Activated CD4-positive, alpha-beta T cell treated with anti-CD3 and anti-CD28 coated beads, Interleukin-2, amount 10 ng/mL, durations not matched to agents 24 days and 14 days (primary cell): ENCODE results near the gene DIAPH3. TPM values are rescaled to one million over a fixed set of nuclear protein-coding genes. Genes with fewer than 3 reads are reported as not detected.

Experiments
- DNase-seq: peaks from one replicate; pipeline ENCODE4 v3.0.0; 2022
- H3K27ac Mint-ChIP-seq: one replicate; pipeline ENCODE4 v1.8.0; 2022; ENCODE audit warnings: mild to moderate bottlenecking, mixed read lengths
- H3K27me3 Mint-ChIP-seq: one replicate; pipeline ENCODE4 v1.8.0; 2022; ENCODE audit warnings: mixed read lengths
- H3K36me3 Mint-ChIP-seq: one replicate; pipeline ENCODE4 v1.8.0; 2022; ENCODE audit warnings: low read depth, mild to moderate bottlenecking, mixed read lengths
- H3K4me1 Mint-ChIP-seq: one replicate; pipeline ENCODE4 v1.8.0; 2021; ENCODE audit warnings: mixed read lengths
- H3K4me3 Mint-ChIP-seq: one replicate; pipeline ENCODE4 v1.8.0; 2022; ENCODE audit warnings: mild to moderate bottlenecking, moderate library complexity, mixed read lengths
- H3K9me3 Mint-ChIP-seq: one replicate; pipeline ENCODE4 v1.8.0; 2021; ENCODE audit warnings: mixed read lengths
- intact Hi-C: fragments of 100-400 bp; cut with micrococcal nuclease; formaldehyde crosslinking; loops from one replicate; pipeline ENCODE4 v1.15.1; 2023
- total RNA-seq: library from RNA; stranded (reverse); gene quantifications from 2 replicates; pipeline ENCODE4 v1.2.3, GENCODE V29; 2022

Gene DIAPH3
- total RNA-seq, 1 donor from 2014 or later, result 26.6 TPM

- H3K4me3 Mint-ChIP-seq, result no peak overlapping the region
- H3K27ac Mint-ChIP-seq, result no peak overlapping the region
- intact Hi-C loops, result no loop called here
- H3K27me3 Mint-ChIP-seq, result no peaks in the 10 kb centered on the region
- no peak for DNase-seq
- H3K9me3 Mint-ChIP-seq, result no peaks in the 10 kb centered on the region
- no peaks in the 10 kb centered on the region for H3K4me1 Mint-ChIP-seq
- H3K36me3 Mint-ChIP-seq, result no peaks in the 10 kb centered on the region
Measured at GRCh38 chr13:59686798-59687394, 476.8 kb downstream of the DIAPH3 start.

- Mint-ChIP-seq H3K4me3 (no peak overlapping the region), H3K36me3 (no peaks in the 10 kb centered on the region), H3K27ac (no peak overlapping the region), H3K27me3 (no peaks in the 10 kb centered on the region), H3K4me1 (no peaks in the 10 kb centered on the region), H3K9me3 (no peaks in the 10 kb centered on the region)
- intact Hi-C loops, result no loop called here
- DNase-seq, result no peak
Measured at GRCh38 chr13:59684105-59684504, 479.6 kb downstream of the DIAPH3 start.

GRCh38 chr13:59681636-59682311, 482.0 kb downstream of the DIAPH3 start:
- no peak overlapping the region for H3K4me3 Mint-ChIP-seq
- H3K36me3 Mint-ChIP-seq, result no peaks in the 10 kb centered on the region
- no peaks in the 10 kb centered on the region for H3K9me3 Mint-ChIP-seq
- no peak overlapping the region for H3K27ac Mint-ChIP-seq
- intact Hi-C loops, result loop anchor here (2.0 kb wide), 1 partner anchor 749 kb away; no protein-coding TSS in a partner anchor
- no peaks in the 10 kb centered on the region for H3K4me1 Mint-ChIP-seq
- H3K27me3 Mint-ChIP-seq, result no peaks in the 10 kb centered on the region
- no peak for DNase-seq

GRCh38 chr13:59680429-59681024, 483.2 kb downstream of the DIAPH3 start:
- Mint-ChIP-seq H3K4me1 (no peaks in the 10 kb centered on the region), H3K36me3 (no peaks in the 10 kb centered on the region), H3K27ac (no peak overlapping the region), H3K4me3 (no peak overlapping the region), H3K9me3 (no peaks in the 10 kb centered on the region), H3K27me3 (no peaks in the 10 kb centered on the region)
- no peak for DNase-seq
- intact Hi-C loops, result loop anchor here (1.0 to 2.0 kb wide), 3 partner anchors 226 to 750 kb away; no protein-coding TSS in a partner anchor

GRCh38 chr13:59679254-59679653, 484.5 kb downstream of the DIAPH3 start:
- intact Hi-C loops, result no loop called here
- Mint-ChIP-seq H3K4me1 (no peaks in the 10 kb centered on the region), H3K36me3 (no peaks in the 10 kb centered on the region), H3K27me3 (no peaks in the 10 kb centered on the region), H3K9me3 (no peaks in the 10 kb centered on the region), H3K4me3 (no peak overlapping the region), H3K27ac (no peak overlapping the region)
- DNase-seq, result no peak

- peak; percentile 65 for DNase-seq
- Mint-ChIP-seq H3K27ac (no peak overlapping the region), H3K27me3 (no peaks in the 10 kb centered on the region)
Measured at GRCh38 chr13:59677966-59678814, 485.5 kb downstream of the DIAPH3 start.

GRCh38 chr13:59677430-59677829, 486.3 kb downstream of the DIAPH3 start:
- no peak for DNase-seq
- no peaks in the 10 kb centered on the region for H3K27me3 Mint-ChIP-seq
- no peaks in the 10 kb centered on the region for H3K36me3 Mint-ChIP-seq
- H3K9me3 Mint-ChIP-seq, result no peaks in the 10 kb centered on the region
- no peak overlapping the region for H3K4me3 Mint-ChIP-seq
- H3K4me1 Mint-ChIP-seq, result no peaks in the 10 kb centered on the region
- H3K27ac Mint-ChIP-seq, result no peak overlapping the region
- intact Hi-C loops, result no loop called here

More at GRCh38 chr13:59677966-59678814, 485.5 kb downstream of the DIAPH3 start:
- Mint-ChIP-seq H3K4me3 (no peak overlapping the region), H3K9me3 (no peaks in the 10 kb centered on the region), H3K36me3 (no peaks in the 10 kb centered on the region), H3K4me1 (no peaks in the 10 kb centered on the region)
- intact Hi-C loops, result loop anchor here (1.0 kb wide), 1 partner anchor 287 kb away; no protein-coding TSS in a partner anchor

- intact Hi-C loops, result no loop called here
- Mint-ChIP-seq H3K4me1 (no peaks in the 10 kb centered on the region), H3K27ac (no peak overlapping the region), H3K4me3 (no peak overlapping the region), H3K36me3 (no peaks in the 10 kb centered on the region), H3K27me3 (no peaks in the 10 kb centered on the region), H3K9me3 (no peaks in the 10 kb centered on the region)
- DNase-seq, result no peak
Measured at GRCh38 chr13:59674616-59675015, 489.1 kb downstream of the DIAPH3 start.

- H3K27me3 Mint-ChIP-seq, result no peaks in the 10 kb centered on the region
Measured at GRCh38 chr13:59673286-59673685, 490.4 kb downstream of the DIAPH3 start.

GRCh38 chr13:59672445-59672844, 491.3 kb downstream of the DIAPH3 start:
- no peak for DNase-seq
- intact Hi-C loops, result no loop called here
- no peak overlapping the region for H3K27ac Mint-ChIP-seq

More at GRCh38 chr13:59673286-59673685, 490.4 kb downstream of the DIAPH3 start:
- no peak overlapping the region for H3K27ac Mint-ChIP-seq
- H3K36me3 Mint-ChIP-seq, result no peaks in the 10 kb centered on the region
- no peaks in the 10 kb centered on the region for H3K4me1 Mint-ChIP-seq
- intact Hi-C loops, result no loop called here
- no peak for DNase-seq
- H3K4me3 Mint-ChIP-seq, result no peak overlapping the region
- no peaks in the 10 kb centered on the region for H3K9me3 Mint-ChIP-seq

GRCh38 chr13:59671881-59672280, 491.8 kb downstream of the DIAPH3 start:
- no peaks in the 10 kb centered on the region for H3K27me3 Mint-ChIP-seq
- H3K4me1 Mint-ChIP-seq, result no peaks in the 10 kb centered on the region
- intact Hi-C loops, result no loop called here
- no peak overlapping the region for H3K27ac Mint-ChIP-seq
- no peaks in the 10 kb centered on the region for H3K36me3 Mint-ChIP-seq
- DNase-seq, result no peak
- H3K4me3 Mint-ChIP-seq, result no peak overlapping the region
- H3K9me3 Mint-ChIP-seq, result no peaks in the 10 kb centered on the region

More at GRCh38 chr13:59672445-59672844, 491.3 kb downstream of the DIAPH3 start:
- Mint-ChIP-seq H3K4me3 (no peak overlapping the region), H3K36me3 (no peaks in the 10 kb centered on the region), H3K4me1 (no peaks in the 10 kb centered on the region), H3K9me3 (no peaks in the 10 kb centered on the region), H3K27me3 (no peaks in the 10 kb centered on the region)

- no peaks in the 10 kb centered on the region for H3K27me3 Mint-ChIP-seq
- no peak for DNase-seq
- H3K27ac Mint-ChIP-seq, result no peak overlapping the region
- H3K36me3 Mint-ChIP-seq, result no peaks in the 10 kb centered on the region
- H3K9me3 Mint-ChIP-seq, result no peaks in the 10 kb centered on the region
- no peak overlapping the region for H3K4me3 Mint-ChIP-seq
- H3K4me1 Mint-ChIP-seq, result no peaks in the 10 kb centered on the region
- intact Hi-C loops, result no loop called here
Measured at GRCh38 chr13:59666504-59666903, 497.2 kb downstream of the DIAPH3 start.

GRCh38 chr13:59665732-59666131, 498.0 kb downstream of the DIAPH3 start:
- Mint-ChIP-seq H3K27ac (no peak overlapping the region), H3K36me3 (no peaks in the 10 kb centered on the region), H3K9me3 (no peaks in the 10 kb centered on the region), H3K4me3 (no peak overlapping the region), H3K4me1 (no peaks in the 10 kb centered on the region), H3K27me3 (no peaks in the 10 kb centered on the region)
- intact Hi-C loops, result no loop called here
- DNase-seq, result no peak
